ENCODE results near the gene EMILIN3.
"Not testable (repeated sequence)": the region's sequence is repeated elsewhere in the genome, so short reads cannot be mapped to it uniquely, and the experiment has no call there.

Gene EMILIN3

DNA sequence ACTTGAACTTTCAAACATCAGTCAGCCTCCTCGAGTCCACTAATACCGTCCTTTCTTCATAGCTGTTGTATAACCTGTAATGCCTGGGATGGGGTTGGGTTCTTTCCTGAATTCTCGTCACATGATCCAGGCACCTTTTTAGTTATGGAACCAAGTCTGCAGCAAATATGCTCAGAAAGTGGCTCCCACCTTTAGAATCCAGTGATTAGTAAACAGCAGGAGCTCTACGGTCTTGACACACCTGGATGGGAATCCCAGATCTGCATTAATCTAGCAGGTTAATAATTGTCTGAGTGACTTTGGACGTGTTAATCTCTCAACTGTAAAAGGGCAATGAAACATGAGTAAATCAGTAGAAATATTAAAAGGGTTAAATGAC, 48.4 kb downstream of the EMILIN3 start:
- FAIRE-seq (no peak), DNase-seq (ENCODE audit: insufficient read length, low spot score) (no peak)

DNA sequence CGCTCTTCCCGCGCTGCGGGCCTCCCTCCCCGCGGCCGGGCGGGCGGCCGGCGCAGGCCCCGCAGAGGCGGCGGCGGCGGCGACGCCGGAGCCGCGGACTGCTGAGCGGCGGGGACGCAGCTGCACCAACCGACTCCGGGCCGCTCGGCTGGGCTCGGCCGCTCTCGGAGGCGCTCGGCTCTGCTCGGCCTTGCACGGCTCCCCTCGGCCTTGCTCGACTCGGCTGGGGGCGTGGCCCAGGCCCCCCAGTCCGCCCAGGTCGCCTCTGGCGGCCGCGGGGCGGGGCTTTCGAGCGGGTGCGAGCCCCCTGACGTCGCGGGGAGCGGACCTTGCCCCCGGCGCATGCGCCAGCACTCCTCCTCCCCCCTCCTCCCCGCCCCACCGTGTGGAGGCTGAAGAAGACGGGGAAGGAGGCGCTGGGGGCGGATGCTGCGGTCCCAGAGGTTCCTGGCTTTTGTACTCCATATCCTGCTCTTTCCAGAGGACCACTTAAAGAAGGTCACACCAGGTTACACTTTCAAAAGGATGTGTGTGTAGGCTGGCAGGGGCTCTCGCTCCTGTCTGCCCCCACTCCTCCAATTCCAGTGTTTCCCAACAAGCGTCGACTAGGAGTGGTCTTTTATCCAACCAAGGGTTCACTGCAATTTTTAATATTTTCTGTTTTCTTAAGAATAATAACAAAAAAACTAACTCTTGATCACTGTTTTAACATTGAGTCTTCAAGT, 48.9 kb downstream of the EMILIN3 start, which contains the start of gene ZHX3:
Gene ZHX3 (minus strand): TSS at position 186 of the 725 bp plus-strand sequence. CDS start 112,815 bp downstream, outside the sequence.
- peak; percentile 91 for DNase-seq (ENCODE audit: insufficient read length, low spot score)
- TF ChIP-seq POLR2A (IDR thresholded peaks at IDR 0.05; ENCODE audit: low read depth, low read length) = peak; percentile 31; the same call in 1 of the 2 replicates
- FAIRE-seq = no peak

More for the DNA sequence above, 48.4 kb downstream of the EMILIN3 start:
- TF ChIP-seq POLR2A (IDR thresholded peaks at IDR 0.05; ENCODE audit: low read depth, low read length) = no peak

DNA sequence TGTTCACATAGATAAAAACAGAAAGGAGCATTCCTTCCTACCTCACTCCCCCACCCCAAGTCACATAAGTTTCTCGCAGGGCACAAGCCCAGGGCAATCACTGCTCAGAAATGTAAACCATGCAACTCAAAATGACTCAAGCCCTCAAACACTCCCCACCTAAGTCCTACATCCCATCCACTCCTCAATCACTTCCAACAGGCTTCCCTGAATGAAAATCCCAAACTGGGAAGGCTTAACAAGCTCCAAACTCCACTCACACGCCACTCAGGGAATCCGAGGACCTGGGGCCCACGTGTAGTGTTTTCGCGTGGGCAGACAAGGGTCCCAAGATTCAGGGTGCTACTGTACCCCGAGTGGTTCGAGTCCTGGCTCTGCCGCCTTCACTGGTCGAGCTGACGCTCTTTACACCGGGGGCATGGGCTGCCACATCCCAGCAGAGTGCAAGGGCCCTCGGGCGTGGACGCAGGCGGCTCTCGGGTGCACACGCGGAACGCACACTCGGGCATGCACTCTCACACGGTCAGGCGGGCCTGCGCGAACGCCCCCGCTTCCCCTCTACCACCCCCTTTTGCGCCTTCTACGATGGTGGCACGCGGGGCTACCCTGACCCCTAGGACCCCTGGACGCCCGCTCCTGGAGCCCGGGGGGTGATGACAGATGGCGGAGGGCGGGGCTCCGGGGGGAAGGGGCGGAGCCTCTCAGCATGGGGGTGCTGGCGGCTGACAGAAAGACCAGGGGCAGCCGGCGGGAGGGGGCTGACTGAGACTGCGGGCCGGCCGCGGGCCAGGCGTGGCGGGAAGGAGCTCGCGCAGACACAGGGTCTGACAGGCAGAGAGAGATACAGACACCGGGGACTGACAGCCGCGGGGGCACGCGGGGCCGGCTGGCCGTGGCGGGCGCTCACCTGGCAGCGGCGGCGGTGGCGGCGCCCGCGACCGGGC, 49.7 kb downstream of the EMILIN3 start:
- DNase-seq (ENCODE audit: insufficient read length, low spot score) (peak; percentile 83), FAIRE-seq (no peak)
- no peak for TF ChIP-seq POLR2A (IDR thresholded peaks at IDR 0.05; ENCODE audit: low read depth, low read length)

DNA sequence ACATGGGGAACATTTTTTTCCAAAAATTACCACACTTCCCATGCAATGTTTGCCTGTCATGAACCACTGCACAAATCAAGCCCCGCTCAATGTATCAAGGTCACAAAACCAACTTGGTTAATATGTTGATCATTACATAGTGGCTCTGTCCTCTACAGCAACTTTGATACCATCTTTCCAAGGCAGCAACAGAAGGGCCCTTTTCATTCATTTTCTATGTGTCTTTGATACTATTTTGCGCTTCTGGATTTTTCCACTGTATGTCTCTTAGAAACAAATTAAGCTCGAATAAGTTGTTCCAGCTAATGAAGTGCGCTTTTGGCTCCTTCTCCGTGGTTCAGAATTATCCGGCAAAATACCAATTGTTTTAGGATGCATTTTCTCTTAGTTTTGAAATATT, 50.6 kb downstream of the EMILIN3 start:
- no peak for FAIRE-seq
- TF ChIP-seq POLR2A (IDR thresholded peaks at IDR 0.05; ENCODE audit: low read depth, low read length) = no peak
- DNase-seq (ENCODE audit: insufficient read length, low spot score) = no peak

GRCh38 chr20:41314386-41314785, 52.2 kb downstream of the EMILIN3 start:
- DNase-seq (ENCODE audit: insufficient read length, low spot score) = no peak
- no peak for TF ChIP-seq POLR2A (IDR thresholded peaks at IDR 0.05; ENCODE audit: low read depth, low read length)
- FAIRE-seq = no peak

DNA sequence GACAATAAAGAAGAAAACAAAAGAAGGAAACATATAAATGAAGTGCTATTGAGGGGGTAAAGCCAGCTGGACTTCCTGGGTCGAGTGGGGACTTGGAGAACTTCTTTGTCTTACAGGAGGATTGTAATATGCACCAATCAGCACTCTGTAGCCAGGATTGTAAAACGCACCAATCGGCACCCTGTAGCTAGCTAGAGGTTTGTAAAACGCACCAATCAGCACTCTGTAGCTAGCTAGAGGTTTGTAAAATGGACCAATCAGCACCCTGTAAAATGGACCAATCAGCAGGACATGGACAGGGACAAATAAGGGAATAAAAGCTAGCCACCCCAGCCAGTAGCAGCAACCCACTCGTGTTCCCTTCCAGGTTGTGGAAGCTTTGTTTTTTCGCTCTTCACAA, 54.6 kb downstream of the EMILIN3 start:
- FAIRE-seq; DNase-seq (ENCODE audit: insufficient read length, low spot score): not testable (repeated sequence)
